DMS153 (cell line): ENCODE measurements around the gene RAB3C.
A peak's percentile ranks its signal among the peaks of the same experiment; 100 is the strongest.
"Not testable (repeated sequence)": the region's sequence is repeated elsewhere in the genome, so short reads cannot be mapped to it uniquely, and the experiment has no call there.

Experiments used
- DNase-seq: peaks from one replicate; lab custom pipeline; 2025; lab: John Stamatoyannopoulos, UW

RAB3C gene, protein sequence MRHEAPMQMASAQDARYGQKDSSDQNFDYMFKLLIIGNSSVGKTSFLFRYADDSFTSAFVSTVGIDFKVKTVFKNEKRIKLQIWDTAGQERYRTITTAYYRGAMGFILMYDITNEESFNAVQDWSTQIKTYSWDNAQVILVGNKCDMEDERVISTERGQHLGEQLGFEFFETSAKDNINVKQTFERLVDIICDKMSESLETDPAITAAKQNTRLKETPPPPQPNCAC

DNA sequence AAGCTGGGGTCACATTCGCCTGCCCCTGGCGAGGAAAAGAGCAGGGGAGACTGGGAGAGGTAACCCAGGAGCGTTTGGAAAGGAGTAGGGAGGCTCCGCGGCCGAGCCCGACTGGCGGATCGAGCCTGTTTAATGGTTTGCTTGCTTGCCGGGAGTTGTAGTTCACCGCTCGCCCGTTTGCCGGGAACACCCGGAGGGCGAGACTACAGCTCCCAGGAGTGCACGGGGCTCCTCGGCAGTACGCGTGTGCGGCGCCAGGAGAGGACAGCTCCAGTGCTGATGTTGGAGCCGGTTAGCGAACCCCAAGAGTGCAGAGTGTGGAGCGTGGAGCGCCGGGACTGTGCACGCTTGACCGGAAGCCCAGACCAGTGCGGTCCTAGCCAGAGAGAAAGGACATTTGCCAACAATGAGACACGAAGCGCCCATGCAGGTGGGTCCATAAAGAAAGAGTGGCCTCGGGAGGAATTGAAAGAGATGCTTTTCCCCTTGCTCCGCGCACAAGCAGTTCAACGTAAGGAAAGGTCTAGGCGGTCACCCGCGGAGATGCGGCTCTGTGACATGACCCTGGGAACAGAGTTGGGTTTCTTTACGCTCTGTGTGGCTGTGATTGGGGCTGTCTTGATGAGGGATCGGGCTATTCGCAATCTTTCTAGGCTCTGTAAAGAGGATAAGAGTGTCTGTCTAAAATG, at the start of gene RAB3C:
Gene RAB3C, plus strand, starts transcription at position 273 of the 689 bp plus-strand sequence. Its CDS starts 134 bp downstream, at position 407.
- DNase-seq = peak; percentile 77

DNA sequence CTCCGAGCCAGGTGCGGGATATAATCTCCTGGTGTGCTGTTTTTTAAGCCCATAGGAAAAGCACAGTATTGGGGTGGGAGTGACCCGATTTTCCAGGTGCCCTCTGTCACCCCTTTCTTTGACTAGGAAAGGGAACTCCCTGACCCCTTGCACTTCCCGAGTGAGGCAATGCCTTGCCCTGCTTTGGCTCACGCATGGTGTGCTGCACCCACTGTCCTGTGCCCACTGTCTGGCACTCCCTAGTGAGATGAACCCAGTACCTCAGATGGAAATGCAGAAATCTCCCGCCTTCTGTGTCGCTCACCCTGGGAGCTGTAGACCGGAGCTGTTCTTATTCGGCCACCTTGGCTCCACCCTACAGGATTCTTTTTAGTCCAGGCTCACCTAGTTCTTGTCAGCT, 40.9 kb upstream of the RAB3C start:
- not testable (repeated sequence) for DNase-seq

DNA sequence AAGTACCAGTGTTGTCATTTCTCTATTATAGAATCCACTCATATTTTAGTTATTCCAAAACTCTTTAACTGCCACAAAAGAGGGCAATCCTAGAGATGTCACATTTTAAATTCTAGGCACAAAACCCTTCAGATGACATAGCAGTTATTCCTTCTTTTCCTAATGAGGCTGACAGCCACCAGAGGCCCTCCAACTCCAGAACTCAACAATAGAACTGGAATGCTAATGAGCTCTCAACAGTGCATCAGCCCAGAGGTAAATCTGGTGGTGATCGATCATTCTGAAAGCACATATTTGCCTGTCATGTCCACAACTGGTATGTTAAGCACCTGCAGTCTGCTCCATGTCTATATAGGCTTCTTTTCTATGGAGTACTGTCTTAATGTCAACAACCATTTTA, 40.2 kb upstream of the RAB3C start:
- DNase-seq = no peak

DNA sequence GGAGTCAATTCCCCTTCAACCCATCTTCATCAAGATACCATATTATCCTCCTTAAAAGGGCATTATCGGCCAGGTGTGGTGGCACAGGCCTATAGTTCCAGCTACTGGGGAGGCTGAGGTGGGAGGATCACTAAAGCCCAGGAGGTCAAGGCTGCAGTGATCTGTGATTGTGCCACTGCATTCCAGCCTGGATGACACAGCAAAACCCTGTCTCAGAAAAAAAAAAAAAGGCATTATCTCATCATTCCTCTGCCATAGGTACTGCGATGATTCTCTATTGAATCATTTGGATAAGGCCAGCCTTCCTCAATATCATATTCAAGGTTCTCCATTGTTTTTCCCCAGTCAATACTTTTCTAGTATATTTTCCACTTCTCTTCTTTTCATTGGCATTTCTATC, 39.2 kb upstream of the RAB3C start:
- DNase-seq = no peak

DNA sequence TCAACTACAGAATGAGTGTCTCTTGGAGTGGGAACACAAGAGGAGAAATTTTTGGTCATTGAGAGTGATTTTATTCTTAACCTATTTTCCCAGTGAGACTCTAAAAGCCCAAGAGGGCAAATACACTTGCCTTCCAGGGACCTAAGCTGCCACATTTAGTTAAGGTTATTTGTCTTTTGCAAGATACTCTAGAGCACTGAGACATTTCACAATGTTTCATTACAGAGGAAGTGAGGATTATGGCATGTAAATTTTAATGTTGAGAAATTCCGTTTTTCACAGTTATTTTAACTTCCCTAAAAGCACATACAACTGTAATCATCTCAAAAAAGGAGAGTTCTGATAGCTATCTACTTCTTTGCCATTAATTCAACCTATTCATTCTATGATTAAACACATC, 38.7 kb upstream of the RAB3C start:
- DNase-seq = no peak

DNA sequence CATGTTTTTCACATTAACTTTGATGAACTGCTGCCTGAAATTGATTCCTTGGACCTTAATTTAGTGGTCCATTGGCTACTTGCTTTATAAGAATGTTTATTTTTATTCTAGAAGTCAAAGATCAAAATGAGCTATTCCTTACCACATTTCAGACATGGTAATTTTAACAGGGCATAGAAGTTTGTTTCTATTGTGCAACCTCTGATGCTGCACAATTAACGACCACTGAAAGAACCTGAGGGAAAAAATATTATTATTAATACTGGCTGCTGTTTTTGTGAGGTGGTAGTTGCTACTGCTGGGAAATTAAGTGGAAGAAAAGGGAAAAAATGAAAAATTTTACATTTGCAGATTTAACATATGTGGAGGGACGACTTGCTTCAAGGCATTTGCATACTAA, 37.9 kb upstream of the RAB3C start:
- no peak for DNase-seq

DNA sequence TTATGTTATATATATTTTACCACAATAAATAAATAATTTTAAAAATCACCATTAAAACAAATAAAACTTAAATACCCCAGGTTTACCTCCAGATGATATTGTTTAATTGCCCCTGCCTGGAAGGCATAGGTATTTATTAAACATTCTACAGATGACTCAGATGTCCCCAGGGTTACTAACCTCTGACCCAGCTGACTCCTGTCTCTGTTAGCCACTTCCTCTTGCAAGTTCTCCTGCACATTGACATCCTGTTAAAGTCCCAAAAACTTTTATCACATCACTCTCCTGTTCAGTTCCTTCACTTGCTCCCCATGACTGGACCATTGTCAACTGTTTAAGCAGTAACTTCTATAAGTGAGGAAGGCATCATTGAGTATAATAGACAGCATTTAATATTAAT, 37.0 kb upstream of the RAB3C start:
- no peak for DNase-seq

DNA sequence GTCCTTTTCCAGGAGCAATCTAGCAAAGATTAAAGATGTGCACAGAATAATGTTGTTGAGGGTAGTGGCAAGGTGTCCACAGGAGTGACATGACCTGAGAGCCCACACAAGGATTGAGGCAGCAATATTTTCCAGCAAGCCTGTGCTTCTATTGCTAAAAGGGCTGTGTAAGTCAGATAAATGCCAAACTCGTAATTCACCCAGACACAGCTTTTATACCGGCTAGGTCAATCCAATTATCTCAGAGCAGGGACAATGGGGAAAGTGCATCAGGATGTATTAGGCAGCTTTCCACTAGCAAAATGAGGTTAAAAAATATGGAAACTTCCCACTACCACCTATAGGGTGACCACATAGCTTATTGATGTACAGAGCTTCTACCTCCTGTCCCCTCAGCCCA, 34.8 kb upstream of the RAB3C start:
- DNase-seq = no peak

DNA sequence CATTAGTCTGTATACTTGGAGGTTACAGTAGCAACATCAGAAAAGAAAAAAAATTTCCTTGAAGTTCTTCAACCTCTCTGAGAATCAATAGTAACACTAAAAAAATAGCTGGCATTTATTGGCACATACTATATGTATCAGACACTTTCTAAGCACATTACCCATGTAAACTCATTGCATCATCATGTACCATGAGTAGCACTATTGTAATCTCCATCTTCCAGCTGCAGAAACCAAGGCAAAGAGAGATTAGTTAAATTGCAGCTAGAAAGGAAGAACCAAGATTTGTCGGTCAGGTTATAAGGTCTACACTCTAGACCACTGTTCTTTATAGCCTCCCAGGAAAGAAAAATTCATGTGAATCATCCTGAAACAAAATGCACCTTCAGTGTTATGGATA, 31.4 kb upstream of the RAB3C start:
- DNase-seq = no peak

DNA sequence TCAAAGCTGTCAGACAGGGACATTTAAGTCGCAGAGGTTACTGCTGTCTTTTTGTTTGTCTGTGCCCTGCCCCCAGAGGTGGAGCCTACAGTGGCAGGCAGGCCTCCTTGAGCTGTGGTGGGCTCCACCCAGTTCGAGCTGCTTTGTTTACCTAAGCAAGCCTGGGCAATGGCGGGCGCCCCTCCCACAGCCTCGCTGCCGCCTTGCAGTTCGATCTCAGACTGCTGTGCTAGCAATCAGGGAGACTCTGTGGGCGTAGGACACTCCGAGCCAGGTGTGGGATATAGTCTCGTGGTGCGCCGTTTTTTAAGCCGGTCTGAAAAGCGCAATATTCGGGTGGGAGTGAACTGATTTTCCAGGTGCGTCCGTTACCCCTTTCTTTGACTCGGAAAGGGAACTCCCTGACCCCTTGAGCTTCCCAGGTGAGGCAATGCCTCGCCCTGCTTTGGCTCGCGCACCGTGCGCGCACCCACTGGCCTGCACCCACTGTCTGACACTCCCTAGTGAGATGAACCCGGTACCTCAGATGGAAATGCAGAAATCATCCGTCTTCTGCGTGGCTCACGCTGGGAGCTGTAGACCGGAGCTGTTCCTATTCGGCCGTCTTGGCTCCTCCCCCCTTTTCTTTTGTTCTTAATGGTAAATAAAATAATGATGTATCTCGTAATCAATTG, 25.1 kb upstream of the RAB3C start:
- not testable (repeated sequence) for DNase-seq

DNA sequence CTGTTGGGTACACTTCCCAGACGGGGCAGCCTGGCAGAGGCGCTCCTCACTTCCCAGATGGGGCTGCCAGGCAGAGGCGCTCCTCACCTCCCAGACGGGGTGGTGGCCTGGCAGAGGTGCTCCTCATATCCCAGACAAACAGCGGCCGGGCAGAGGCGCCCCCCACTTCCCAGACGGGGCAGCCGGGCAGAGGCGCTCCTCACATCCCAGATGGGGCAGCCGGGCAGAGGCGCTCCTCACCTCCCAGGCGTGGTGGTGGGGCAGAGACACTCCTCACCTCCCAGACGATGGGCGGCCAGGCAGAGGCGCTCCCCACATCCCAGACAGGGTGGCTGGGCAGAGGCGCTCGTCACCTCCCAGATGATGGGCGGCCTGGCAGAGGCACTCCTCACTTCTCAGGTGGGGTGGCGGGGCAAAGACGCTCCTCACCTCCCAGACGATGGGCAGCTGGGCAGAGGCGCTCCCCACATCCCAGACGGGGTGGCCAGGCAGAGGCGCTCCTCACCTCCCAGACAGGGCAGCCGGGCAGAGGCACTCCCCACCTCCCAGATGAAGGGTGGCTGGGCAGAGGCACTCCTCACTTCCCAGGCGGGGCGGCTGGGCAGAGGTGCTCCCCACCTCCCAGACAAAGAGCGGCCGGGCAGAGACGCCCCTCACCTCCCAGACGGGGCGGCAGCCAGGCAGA, 19.7 kb upstream of the RAB3C start:
- not testable (repeated sequence) for DNase-seq

DNA sequence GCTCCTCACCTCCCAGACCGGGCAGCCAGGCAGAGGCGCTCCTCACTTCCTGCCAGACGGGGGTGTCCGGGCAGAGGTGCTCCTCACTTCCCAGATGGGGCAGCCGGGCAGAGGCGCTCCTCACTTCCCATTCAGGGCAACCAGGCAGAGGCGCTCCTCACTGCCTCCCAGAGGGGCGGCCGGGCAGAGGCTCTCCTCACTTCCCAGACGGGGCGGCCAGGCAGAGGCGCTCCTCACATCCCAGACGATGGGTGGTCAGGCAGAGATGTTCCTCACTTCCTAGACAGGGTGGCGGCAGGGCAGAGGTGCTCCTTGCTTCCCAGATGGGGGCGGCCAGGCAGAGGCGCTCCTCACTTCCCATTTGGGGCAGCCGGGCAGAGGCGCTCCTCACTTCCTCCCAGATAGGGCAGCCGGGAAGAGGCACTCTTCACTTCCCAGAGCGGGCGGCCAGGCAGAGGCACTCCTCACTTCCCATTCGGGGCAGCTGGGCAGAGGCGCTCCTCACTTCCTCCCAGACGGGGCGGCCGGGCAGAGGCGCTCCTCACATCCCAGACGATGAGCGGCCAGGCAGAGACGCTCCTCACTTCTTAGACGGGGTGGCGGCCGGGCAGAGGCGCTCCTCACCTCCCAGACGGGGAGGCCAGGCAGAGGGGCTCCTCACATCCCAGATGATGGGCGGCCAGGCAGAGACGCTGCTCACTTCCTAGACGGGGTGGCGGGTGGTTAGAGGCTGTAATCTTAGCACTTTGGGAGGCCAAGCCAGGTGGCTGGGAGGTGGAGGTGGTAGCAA, 18.6 kb upstream of the RAB3C start:
- DNase-seq = not testable (repeated sequence)

DNA sequence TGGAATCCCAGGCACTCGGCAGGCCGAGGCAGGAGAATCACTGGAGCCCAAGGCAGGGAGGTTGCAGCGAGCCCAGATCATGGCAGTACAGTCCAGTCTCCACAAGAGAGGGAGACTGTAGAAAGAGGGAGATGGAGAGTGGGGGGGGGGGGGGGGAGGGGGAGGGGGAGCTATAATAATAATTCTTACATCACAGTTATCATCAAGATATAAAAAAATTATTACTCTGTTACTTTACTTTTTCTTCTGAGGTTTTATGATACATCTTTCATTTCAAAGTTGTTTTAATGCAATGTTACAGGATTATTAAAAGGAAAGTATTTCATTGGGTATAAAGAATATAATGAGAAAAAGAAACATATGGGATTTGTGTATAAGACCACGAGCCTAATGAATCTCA, 17.8 kb upstream of the RAB3C start:
- DNase-seq = no peak

DNA sequence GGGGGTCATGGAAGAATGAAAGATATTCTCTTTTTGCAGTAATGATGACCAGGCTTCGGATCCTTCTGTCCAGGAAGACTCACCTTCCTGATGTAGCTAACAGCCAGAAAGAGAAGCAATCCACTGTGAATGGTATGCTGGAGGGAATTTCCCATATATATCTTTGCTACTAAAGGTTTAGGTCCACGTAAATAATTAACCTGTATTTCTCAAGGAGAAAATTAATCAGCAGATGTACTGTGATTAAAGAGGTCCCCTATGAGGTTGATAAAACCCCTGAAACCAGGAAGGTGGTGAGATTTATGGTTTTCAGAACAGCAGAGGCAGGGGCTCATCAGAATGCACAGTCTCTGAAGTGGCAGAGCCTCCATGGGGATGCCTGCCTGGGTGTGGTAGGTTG, 11.4 kb upstream of the RAB3C start:
- no peak for DNase-seq

DNA sequence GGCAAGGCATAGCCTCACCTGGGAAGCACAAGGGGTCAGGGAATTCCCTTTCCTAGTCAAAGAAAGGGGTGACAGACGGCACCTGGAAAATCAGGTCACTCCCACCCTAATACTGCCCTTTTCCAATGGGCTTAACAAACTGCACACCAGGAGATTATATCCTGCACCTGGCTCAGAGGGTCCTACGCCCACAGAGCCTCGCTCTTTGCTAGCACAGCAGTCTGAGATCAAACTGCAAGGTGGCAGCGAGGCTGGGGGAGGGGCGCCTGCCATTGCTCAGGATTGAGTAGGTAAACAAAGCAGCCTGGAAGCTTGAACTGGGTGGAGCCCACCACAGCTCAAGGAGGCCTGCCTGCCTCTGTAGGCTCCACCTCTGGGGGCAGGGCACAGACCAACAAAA, 9.9 kb upstream of the RAB3C start:
- DNase-seq = not testable (repeated sequence)

DNA sequence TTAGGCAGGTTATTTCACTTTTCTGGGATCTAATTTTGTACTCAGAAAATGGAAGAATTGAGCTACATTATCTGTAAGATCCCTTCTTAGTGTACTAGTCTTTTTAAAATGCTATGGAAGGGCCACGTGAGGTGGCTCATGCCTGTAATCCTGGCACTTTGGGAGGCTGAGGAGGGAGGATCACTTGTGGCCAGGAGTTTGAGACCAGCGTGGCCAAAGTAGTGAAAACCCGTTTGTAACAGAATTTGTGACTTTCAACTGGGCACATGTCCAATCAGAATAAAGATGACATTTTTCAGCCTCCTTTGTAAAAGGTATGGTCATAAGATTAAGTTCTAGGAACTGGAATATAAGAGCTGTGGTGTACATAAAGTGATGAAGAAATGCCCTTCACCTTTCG, 3.1 kb upstream of the RAB3C start:
- DNase-seq = no peak

DNA sequence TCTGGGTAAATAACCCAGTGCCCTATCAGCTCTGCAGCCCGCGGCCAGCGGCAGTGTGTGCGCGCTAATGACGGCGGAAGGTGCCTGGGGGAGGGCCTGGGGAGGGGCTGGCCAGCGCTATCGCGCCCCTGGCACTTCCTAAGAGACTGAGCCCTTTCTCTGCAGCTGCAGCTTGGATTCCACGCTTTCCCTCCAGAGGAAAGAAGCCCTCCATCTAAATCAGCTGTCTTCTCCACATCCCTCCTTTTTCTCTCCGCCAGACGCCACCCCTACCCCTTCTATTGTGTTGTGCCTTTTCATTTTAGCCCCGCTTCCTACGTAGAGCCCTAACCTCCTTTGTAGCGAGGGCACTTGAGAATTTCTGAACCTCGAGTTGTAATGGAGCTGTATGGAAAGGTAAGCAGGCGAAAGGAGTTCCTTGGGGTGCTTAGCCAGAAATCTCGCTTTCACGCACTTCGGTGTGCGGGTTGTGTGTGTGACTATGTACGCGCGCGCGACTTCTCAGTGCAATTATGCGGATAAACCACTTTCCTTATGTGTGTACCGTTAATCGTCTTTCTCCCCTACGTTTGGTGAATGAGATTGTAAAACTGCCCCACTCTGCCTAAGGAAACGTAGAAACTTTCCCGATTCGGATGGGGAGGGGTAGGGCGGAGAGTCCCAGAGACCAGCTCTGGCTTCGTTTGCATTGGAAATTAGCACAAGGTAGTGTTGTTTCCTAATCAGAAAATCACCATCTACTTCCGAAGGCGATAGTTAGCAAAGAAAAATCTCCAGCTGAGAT, 664 bp upstream of the RAB3C start:
- no peak for DNase-seq

DNA sequence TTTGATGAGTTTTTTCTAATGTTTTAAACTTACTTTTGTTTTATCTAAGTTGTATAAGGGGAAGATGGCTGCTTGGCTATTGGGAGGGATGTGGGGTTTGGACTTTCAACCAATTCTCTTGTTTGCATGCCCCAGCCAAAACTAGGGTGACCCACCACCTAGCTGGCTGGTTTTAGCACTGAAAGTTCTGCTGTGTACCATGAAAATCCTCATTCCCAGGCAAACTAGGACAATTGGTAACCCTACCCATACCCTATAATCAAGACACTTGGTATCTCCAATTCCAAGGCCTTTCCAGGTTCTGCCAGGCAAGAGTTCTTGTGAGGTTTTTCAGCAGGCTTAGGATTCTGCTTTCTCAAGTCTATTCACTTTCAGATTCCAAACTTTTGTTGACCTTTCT, 13.1 kb downstream of the RAB3C start:
- DNase-seq = no peak

DNA sequence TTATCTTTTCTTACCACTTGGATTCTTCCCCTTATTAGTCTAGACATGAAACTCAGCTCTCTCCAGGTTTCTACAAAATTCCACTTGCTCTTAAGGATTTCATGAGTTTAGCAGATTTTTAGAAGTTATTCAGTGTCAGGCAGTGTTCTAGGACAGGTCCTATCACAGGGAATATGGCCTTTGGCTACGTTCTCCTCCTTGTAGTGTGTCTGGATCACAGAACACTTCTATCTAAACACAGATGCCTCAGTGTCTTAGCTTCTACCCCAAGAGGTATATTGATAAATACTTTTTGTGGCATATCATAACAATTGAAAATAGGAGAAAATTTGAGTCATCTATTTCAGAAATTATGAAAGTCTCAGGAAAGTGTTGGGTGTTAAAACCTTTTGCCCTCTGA, 15.6 kb downstream of the RAB3C start:
- no peak for DNase-seq

DNA sequence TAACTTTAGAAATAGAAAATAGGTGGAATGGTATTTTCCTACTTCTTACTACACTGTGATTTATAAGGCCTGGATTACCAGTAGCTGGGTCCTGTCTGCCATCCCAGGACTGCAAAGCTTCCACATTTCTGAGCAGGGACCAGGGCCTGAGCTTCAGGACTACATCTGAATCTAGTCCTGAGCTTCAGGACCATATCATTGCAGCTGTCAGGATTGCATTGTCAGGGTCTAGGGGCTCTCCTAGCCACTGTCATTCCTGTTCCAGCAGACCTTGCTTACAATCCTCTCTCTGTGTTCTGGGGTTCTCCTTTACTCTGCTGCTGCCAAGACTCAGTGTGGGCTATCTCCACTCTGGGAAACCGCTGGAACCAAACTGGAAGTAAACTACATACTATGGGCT, 16.3 kb downstream of the RAB3C start:
- no peak for DNase-seq

DNA sequence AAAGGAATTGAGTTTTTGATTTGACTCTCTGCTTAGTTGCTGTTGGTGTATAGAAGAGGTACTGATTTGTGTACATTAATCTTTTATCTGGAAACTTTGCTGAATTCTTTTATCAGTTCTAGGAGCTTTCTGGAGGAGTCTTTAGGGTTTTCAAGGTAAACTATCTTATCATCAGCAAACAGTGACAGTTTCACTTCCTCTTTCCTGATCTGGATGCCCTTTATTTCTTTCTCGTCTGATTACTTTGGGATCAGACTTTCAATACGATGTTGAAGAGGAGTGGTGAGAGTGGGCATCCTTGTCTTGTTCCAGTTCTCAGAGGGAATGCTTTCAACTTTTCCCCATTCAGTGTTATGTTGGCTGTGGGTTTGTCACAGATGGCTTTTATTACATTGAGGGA, 17.7 kb downstream of the RAB3C start:
- not testable (repeated sequence) for DNase-seq
